Right atrium auricular region (tissue), 2 donors: ENCODE data around the gene FNDC1. TPM values are rescaled to one million over a fixed set of nuclear protein-coding genes. Genes with fewer than 3 reads are reported as not detected.

ENCODE experiments used
- DNase-seq: peaks from one replicate; pipeline ENCODE4 v3.0.0-alpha.2; 2019; ENCODE audit warnings: low spot score
- H3K27ac ChIP-seq, 2 donors: fragments of 200-600 bp; sonication (generic); 1 replicate in 1 of 2; 2 replicates in 1 of 2; pipeline ENCODE4 v1.5.1; 2016 to 2019
- H3K27me3 ChIP-seq, 2 donors: fragments of 200-600 bp; sonication (generic); one replicate each; pipeline versions ENCODE4 v1.5.1 to v1.6.0; 2017 to 2019
- H3K36me3 ChIP-seq: fragments of 200-600 bp; sonication (generic); one replicate; pipeline ENCODE4 v1.5.1; 2016
- H3K4me1 ChIP-seq, 2 donors: fragments of 200-600 bp; sonication (generic); one replicate each; pipeline versions ENCODE4 v1.5.1 to v1.6.0; 2017 to 2019
- H3K4me3 ChIP-seq, 2 donors: fragments of 200-600 bp; sonication (generic); 1 replicate in 1 of 2; 2 replicates in 1 of 2; pipeline ENCODE4 v1.5.1; 2017 to 2019; ENCODE audit warnings: mild to moderate bottlenecking in 1 of 2, moderate library complexity in 1 of 2
- H3K9me3 ChIP-seq, 2 donors: fragments of 200-600 bp; sonication (generic); one replicate each; pipeline ENCODE4 v1.5.1; 2019
- total RNA-seq, 2 donors: library from RNA; depleted of rRNA; stranded (reverse); fragments of >200 nt; gene quantifications; one replicate each; pipeline ENCODE4 v1.1.0, GENCODE V29; 2016
- TF ChIP-seq, protein P1 (sequence below), 2 donors: fragments of 200-600 bp; sonication (generic); IDR thresholded peaks; one replicate each; pipeline ENCODE4 v1.5.1; 2019; ENCODE audit warnings: antibody characterized with exemption in 2 of 2

The FNDC1 gene
- total RNA-seq, 2 donors from 2014 or later = 0.16 to 1.8 TPM

DNA sequence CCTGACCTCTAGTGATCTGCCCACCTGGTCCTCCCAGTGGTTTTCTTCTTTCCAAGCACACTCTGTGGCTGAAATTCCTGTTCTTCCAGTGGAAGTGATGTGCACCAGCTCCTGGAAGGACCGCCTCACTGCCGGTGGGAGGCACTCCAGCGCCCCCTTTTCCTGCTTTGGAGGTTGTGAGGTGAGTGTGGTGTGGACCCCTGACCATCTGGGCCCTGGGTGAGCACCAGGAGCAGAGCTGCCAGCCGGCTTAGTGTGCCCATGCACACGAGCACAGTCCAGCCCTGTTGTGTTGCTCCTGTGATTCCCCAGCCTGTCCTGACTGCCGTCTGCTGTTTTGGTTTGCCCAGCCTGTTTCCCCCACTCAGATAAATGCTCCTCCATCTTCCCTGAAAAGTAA lies 134.6 kb downstream of the FNDC1 start:
- H3K27ac ChIP-seq = no peak overlapping the region
- DNase-seq = no peak
- H3K4me1 ChIP-seq = no peaks in the 10 kb centered on the region
- TF ChIP-seq, protein P1, sequence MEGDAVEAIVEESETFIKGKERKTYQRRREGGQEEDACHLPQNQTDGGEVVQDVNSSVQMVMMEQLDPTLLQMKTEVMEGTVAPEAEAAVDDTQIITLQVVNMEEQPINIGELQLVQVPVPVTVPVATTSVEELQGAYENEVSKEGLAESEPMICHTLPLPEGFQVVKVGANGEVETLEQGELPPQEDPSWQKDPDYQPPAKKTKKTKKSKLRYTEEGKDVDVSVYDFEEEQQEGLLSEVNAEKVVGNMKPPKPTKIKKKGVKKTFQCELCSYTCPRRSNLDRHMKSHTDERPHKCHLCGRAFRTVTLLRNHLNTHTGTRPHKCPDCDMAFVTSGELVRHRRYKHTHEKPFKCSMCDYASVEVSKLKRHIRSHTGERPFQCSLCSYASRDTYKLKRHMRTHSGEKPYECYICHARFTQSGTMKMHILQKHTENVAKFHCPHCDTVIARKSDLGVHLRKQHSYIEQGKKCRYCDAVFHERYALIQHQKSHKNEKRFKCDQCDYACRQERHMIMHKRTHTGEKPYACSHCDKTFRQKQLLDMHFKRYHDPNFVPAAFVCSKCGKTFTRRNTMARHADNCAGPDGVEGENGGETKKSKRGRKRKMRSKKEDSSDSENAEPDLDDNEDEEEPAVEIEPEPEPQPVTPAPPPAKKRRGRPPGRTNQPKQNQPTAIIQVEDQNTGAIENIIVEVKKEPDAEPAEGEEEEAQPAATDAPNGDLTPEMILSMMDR (IDR thresholded peaks at IDR 0.05) = no peak
- no peaks in the 10 kb centered on the region for H3K36me3 ChIP-seq
- no peaks in the 10 kb centered on the region for H3K27me3 ChIP-seq
- H3K9me3 ChIP-seq = no peaks in the 10 kb centered on the region
- no peak overlapping the region for H3K4me3 ChIP-seq

DNA sequence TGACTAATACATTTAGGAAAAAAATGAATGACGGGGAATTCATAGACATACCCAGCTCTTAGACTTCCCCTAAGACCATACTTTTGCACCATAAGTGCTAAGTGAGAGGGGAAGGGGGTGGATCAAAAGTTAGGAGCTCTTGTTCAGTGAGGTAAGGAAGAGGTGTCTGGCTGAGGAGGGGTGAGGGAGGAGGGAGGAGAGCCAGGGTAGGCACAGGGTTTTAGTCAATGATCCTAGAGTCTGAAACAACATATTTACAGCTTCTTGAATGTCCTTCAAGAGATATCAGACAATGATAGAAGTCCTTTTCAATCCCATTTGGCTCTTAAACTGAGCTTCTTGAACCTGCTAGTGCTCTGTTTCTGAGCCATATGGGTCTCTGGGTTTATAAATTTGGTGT lies 135.4 kb downstream of the FNDC1 start:
- H3K27ac ChIP-seq = no peak overlapping the region
- H3K36me3 ChIP-seq = no peaks in the 10 kb centered on the region
- TF ChIP-seq, protein P1 (IDR thresholded peaks at IDR 0.05) = no peak

GRCh38 chr6:159305159-159305558 lies 136.0 kb downstream of the FNDC1 start:
- Histone ChIP-seq H3K9me3 (no peaks in the 10 kb centered on the region), H3K4me3 (no peak overlapping the region), H3K4me1 (no peaks in the 10 kb centered on the region), H3K27ac (no peak overlapping the region), H3K36me3 (no peaks in the 10 kb centered on the region), H3K27me3 (no peaks in the 10 kb centered on the region)
- TF ChIP-seq, protein P1 (IDR thresholded peaks at IDR 0.05) = no peak
- no peak for DNase-seq

More for the DNA sequence above, 135.4 kb downstream of the FNDC1 start:
- no peak overlapping the region for H3K4me3 ChIP-seq
- no peak for DNase-seq
- no peaks in the 10 kb centered on the region for H3K4me1 ChIP-seq
- no peaks in the 10 kb centered on the region for H3K27me3 ChIP-seq
- no peaks in the 10 kb centered on the region for H3K9me3 ChIP-seq

- Histone ChIP-seq H3K36me3 (no peaks in the 10 kb centered on the region), H3K9me3 (no peaks in the 10 kb centered on the region), H3K4me3 (no peak overlapping the region), H3K27ac (no peak overlapping the region), H3K4me1 (no peaks in the 10 kb centered on the region), H3K27me3 (no peaks in the 10 kb centered on the region)
- no peak for DNase-seq
- TF ChIP-seq, protein P1 (IDR thresholded peaks at IDR 0.05) = no peak
Measured at GRCh38 chr6:159305804-159306537, 136.8 kb downstream of the FNDC1 start.

DNA sequence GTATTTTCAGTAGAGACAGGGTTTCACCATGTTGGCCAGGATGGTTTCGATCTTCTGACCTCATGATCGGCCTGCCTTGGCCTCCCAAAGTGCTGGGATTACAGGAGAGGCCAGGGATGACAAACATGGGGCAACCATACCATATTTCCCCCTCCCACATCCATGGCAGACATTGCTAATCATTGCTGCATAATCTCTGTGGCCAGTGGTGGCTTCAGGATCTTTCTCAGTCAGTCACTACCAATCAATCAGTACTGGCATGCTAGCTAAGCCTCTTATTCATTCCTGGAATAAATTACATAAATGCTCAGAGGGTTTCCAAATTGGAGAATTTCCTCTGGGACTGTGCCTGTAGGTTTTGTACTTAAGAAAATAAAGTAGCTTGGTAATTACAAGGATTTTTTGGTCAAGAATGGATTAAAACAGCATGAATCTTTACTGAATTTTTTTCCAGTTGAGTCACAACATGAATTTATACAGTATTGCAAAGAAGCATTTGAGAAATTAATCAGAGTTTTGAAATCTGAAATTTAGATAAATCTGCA lies 138.1 kb downstream of the FNDC1 start:
- Histone ChIP-seq H3K4me1 (no peaks in the 10 kb centered on the region), H3K27ac (no peak overlapping the region), H3K4me3 (no peak overlapping the region), H3K27me3 (no peaks in the 10 kb centered on the region), H3K36me3 (no peaks in the 10 kb centered on the region), H3K9me3 (no peaks in the 10 kb centered on the region)
- DNase-seq = no peak
- TF ChIP-seq, protein P1 (IDR thresholded peaks at IDR 0.05) = no peak
